ES-I3 (cell line): ENCODE data around the gene FAM53A.

Experiments
- H3K36me3 ChIP-seq: 2 replicates; pipeline ENCODE4 v1.6.1; 2013; ENCODE audit warnings: mild to moderate bottlenecking, low read length, control low read depth, moderate library complexity; ENCODE audit not compliant: insufficient read depth
- H3K4me1 ChIP-seq: 2 replicates; pipeline ENCODE4 v1.6.1; 2013; ENCODE audit warnings: mild to moderate bottlenecking, control low read depth, low read length; ENCODE audit not compliant: insufficient read depth
- H3K9ac ChIP-seq: 2 replicates; pipeline ENCODE4 v1.6.1; 2013; ENCODE audit warnings: low read depth, mild to moderate bottlenecking, low read length, moderate library complexity
- H3K9me3 ChIP-seq: 2 replicates; pipeline ENCODE4 v1.6.1; 2013; ENCODE audit warnings: mild to moderate bottlenecking, low read length, moderate library complexity; ENCODE audit not compliant: control insufficient read depth, insufficient read depth

The FAM53A gene

GRCh38 chr4:1624519-1624910 is 59.6 kb downstream of the FAM53A start:
- H3K9me3 ChIP-seq = no peaks in the 10 kb centered on the region
- no peaks in the 10 kb centered on the region for H3K36me3 ChIP-seq
- H3K4me1 ChIP-seq = no peaks in the 10 kb centered on the region
- no peak overlapping the region for H3K9ac ChIP-seq

GRCh38 chr4:1623821-1624518 is 60.1 kb downstream of the FAM53A start:
- Histone ChIP-seq H3K9me3 (no peaks in the 10 kb centered on the region), H3K36me3 (no peaks in the 10 kb centered on the region), H3K9ac (no peak overlapping the region), H3K4me1 (no peaks in the 10 kb centered on the region)

- Histone ChIP-seq H3K36me3 (no peaks in the 10 kb centered on the region), H3K4me1 (no peaks in the 10 kb centered on the region), H3K9me3 (no peaks in the 10 kb centered on the region), H3K9ac (no peak overlapping the region)
Measured at GRCh38 chr4:1623400-1623799, 60.7 kb downstream of the FAM53A start.

DNA sequence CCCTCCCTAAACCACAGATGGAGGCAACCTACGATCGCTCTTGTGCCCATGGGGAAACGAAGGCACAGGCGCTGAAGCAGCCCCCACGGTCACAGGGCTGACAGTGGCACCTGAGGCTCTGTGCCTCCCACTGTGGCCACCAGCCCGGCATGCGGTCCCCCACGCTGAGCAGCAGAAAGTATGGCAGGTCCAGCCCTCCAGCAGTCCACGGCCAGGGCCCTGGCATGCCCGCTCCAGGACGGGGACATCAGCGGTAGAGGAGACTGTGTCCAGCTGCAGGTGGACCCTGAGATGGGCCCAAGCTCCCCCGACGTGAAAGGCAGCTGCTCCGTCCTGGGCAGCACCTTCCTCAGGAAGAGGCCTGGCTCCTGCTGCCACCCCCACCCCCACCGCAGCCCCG is 61.2 kb downstream of the FAM53A start:
- Histone ChIP-seq H3K4me1 (no peaks in the 10 kb centered on the region), H3K9ac (no peak overlapping the region), H3K36me3 (no peaks in the 10 kb centered on the region), H3K9me3 (no peaks in the 10 kb centered on the region)

DNA sequence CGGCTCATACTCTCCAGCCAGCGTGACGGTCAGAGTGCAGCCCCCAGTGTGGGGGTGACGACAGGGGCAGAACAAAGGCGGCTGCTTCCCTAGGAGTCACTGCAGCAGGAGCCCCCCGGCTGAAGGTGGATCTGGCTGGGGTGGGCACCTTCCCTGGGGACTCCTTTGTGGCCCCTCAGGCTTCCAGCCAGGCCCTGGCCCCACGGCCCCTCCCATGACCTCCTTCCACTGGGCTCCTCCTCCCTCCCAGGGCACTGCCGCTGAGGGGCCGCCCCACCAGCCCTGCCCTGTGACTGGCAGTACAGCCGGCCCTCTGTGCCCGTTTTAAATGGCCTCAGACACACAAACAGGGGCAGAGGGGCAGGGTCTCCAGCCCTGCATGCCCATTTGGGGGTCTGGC is 61.9 kb downstream of the FAM53A start:
- H3K4me1 ChIP-seq = no peaks in the 10 kb centered on the region
- H3K9me3 ChIP-seq = no peaks in the 10 kb centered on the region
- no peaks in the 10 kb centered on the region for H3K36me3 ChIP-seq
- no peak overlapping the region for H3K9ac ChIP-seq

GRCh38 chr4:1621526-1621925 is 62.6 kb downstream of the FAM53A start:
- H3K9ac ChIP-seq = no peak overlapping the region
- no peaks in the 10 kb centered on the region for H3K36me3 ChIP-seq
- no peaks in the 10 kb centered on the region for H3K4me1 ChIP-seq
- no peaks in the 10 kb centered on the region for H3K9me3 ChIP-seq

GRCh38 chr4:1619151-1619672 is 64.9 kb downstream of the FAM53A start:
- Histone ChIP-seq H3K4me1 (no peaks in the 10 kb centered on the region), H3K36me3 (no peaks in the 10 kb centered on the region), H3K9me3 (no peaks in the 10 kb centered on the region), H3K9ac (no peak overlapping the region)

- Histone ChIP-seq H3K36me3 (no peaks in the 10 kb centered on the region), H3K9me3 (no peaks in the 10 kb centered on the region), H3K4me1 (no peaks in the 10 kb centered on the region), H3K9ac (no peak overlapping the region)
Measured at GRCh38 chr4:1618438-1618837, 65.7 kb downstream of the FAM53A start.

DNA sequence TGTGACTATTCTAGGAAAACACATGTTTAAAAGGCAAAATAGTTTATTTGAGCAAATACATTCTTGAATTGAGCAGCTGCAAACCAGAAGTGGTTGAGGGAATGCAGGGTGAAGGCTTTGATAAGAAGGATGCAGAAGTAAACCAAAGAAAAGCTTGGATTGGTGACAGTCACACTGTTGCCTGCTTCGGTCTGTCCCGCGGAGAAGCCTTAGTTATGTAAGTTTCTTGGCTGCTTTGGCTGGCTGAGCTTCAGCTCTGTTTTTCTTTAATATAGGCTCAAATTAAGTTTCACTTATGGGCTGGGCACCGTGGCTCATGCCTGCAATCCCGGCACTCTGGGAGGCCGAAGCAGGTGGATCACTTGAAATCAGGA is 67.6 kb downstream of the FAM53A start:
- H3K36me3 ChIP-seq = no peaks in the 10 kb centered on the region
- H3K9me3 ChIP-seq = no peaks in the 10 kb centered on the region
- H3K4me1 ChIP-seq = no peaks in the 10 kb centered on the region
- H3K9ac ChIP-seq = no peak overlapping the region

DNA sequence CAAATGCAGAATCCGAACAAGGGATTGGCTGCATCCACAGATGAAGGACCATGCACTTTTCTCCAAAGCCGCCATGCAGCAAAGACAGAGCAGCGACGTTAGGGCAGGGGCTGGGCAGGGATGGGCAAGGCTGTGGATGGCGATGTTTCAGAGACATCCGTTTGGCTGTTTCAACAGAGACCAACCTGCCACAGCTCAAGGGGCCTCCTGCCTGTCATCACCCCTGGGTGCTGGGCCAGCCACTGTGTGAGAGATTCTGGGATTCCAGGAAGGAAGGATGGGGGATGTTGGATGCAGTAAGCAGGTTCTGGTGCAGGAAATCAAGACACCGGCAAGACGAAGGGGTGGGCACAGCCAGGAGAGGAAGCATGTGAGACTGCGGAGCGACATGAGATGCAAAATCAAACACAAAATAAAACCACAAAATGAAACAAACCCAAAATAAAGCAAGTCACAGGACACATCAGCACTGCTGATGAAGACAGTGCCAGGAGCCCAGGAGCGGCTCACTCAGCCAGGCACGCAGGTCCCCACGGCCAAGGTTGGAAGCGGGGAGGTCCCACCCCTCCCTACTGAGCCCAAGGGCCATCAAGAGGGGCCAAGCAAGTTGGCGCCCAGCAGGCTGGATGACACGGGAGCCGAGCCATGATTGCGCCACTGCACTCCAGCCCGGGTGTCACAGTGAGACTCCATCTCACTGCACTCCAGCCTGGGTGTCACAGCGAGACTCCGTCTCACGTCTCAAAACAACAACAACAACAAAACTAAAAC is 68.1 kb downstream of the FAM53A start:
- Histone ChIP-seq H3K4me1 (no peaks in the 10 kb centered on the region), H3K36me3 (no peaks in the 10 kb centered on the region), H3K9ac (no peak overlapping the region), H3K9me3 (no peaks in the 10 kb centered on the region)

- H3K36me3 ChIP-seq = no peaks in the 10 kb centered on the region
- H3K9ac ChIP-seq = no peak overlapping the region
- H3K9me3 ChIP-seq = no peaks in the 10 kb centered on the region
- no peaks in the 10 kb centered on the region for H3K4me1 ChIP-seq
Measured at GRCh38 chr4:1614854-1615595, 69.1 kb downstream of the FAM53A start.

DNA sequence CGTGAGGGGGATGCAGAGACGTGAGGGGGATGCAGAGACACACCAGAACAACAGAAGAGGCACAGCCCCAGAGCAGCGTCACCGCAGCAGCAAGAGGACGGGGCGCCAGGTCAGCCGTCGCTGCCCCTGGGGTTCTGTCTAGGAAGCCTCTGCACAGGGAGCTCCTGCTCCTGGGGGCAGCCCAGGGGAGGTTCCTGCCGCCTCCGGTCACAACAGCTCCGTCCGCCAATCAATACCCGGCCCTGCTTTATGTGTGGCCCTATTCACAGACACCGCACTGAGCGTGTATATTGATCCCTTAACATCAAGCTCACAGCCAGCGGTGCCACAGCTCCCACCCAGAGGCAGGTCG is 69.6 kb downstream of the FAM53A start:
- Histone ChIP-seq H3K4me1 (no peaks in the 10 kb centered on the region), H3K36me3 (no peaks in the 10 kb centered on the region), H3K9me3 (no peaks in the 10 kb centered on the region), H3K9ac (no peak overlapping the region)

- Histone ChIP-seq H3K9me3 (no peaks in the 10 kb centered on the region), H3K4me1 (no peaks in the 10 kb centered on the region), H3K36me3 (no peaks in the 10 kb centered on the region), H3K9ac (no peak overlapping the region)
Measured at GRCh38 chr4:1614049-1614448, 70.1 kb downstream of the FAM53A start.

DNA sequence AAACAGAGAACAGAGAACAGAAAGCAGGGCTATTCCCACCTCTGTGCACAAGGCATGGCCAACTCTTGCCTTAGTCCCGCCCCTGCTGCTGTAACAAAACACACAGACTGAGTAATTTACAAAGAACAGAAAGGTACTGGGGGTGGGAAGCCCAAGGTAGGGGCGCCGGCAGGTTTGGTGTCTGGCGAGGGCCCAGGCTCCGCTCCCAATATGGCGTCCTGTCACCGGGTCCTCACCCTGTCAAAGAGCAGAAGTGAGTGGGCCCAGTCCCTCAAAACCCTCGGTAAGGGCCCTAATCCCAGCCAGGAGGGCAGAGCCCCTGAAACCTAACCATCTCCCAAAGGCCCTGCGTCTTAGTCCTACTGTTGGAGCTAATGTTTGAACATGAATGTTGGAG is 71.0 kb downstream of the FAM53A start:
- Histone ChIP-seq H3K36me3 (no peaks in the 10 kb centered on the region), H3K9ac (no peak overlapping the region), H3K4me1 (no peaks in the 10 kb centered on the region), H3K9me3 (no peaks in the 10 kb centered on the region)
